Hematopoietic multipotent progenitor cell treated with erythropoietin and hydrocortisone succinate and interleukin-3 and kit ligand, for 17 days (in vitro differentiated cells): ENCODE measurements around the gene METTL26.

ENCODE experiments used
- DNase-seq: peaks from one replicate; pipeline ENCODE4 v3.0.0-alpha.2; 2015; ENCODE audit warnings: low spot score

METTL26 gene

DNA sequence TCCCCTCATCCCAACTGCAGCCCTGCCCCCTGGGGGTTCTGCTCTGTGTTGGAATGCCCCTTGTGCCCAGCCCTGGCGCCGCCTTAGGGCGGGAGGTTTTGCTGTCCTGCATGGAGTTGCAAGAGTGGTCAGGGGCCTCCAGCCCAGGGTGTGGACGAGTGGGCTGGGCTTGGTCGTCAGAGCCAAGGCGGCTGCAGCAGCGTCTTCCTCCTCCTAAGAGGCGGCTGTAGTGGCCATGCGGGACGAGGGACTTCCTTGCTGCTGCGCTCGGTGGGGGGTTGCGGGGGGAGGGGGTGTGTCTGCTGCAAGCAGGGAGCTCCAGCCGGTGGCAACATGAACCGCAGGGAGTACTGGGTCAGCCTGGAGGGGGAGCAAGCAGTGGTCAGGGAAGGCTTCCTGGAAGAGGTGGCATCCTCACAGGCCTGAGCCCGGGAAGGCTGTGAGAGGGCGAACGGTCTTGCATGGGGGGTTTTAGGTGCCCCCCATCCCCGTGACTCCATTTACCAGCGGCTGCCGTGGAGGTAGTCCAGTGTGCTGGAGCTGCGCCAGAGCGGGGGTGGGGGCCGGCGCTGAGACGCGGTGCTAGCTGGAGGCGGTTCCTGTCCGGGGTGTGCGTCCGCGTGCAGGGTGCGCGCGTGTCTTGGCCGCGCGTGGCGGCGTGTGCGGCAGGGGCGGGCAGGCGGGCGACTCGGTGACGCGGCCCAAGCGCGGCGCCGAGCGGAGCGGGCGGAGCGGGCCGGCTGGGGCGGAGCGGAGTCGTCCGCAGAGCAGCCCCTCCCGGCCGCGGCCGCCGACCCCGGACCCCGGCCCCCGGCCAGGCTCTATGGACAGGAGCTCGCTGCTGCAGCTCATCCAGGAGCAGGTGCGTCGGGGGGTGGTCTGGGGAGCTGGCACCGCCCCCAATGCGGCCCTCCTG lies 39.1 kb upstream of the METTL26 start, which contains the start of gene RHBDL1:
Gene RHBDL1, plus strand, starts transcription at position 704 of the 916 bp plus-strand sequence. Its CDS starts 120 bp downstream, at position 824.
- no peak for DNase-seq

DNA sequence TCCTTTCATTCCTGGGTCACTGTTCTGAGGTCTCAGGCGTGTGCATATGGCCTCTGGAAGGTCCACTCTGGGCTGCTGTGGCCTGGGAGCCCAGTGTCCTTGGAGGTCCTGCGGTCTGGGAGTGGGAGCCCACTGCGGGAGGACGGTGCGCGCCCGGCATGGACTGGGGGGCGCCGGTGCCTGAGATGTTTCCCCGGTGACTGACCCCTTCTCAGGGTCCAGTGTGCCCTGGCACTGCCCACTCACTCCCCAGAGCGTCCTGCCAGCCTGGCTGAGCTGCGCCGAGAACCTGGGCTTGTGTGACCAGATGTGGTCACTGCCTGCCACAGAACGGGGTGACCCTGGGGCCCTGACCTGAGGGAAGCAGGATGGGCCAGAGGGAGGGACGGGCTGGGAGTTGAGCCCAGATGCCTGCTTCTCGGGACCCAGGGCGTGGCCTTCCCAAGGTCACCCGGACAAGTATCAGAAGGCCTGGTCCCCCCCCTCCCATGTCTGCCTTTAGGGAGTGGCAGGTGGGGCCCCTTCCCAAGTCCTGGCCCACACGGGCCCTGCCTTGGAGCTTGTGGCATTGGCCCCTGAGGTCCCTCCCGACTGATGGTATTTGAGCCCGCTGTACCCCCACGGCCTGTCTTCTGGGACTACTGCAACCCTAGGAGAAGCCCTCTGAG lies 38.2 kb upstream of the METTL26 start:
- no peak for DNase-seq

DNA sequence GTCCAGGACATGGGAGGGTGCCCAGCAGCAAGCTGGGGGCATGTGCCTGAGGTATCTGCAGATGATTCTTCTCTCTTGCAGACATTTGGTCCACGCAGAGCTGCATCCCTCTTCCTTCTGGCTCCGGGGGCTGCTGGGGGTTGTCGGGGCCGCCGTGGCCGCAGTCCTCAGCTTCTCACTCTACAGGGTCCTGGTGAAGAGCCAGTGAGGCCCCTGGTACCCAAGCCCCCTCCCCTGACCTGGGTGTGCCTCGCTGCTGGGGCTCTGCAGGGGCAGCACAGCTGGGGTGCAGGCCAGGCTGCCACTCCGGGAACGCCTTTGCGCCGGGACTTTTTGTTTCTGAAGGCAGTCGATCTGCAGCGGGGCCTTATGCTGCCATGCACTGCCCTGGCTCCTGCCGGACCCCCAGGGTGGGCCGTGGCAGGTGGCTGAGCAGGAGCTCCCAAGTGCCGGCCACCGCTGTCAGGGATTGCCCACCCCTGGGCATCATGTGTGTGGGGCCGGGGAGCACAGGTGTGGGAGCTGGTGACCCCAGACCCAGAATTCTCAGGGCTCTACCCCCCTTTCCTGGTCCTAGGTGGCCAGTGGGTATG lies 37.4 kb upstream of the METTL26 start:
- DNase-seq, result no peak

GRCh38 chr16:672851-673250 lies 36.7 kb upstream of the METTL26 start:
- no peak for DNase-seq

GRCh38 chr16:672371-672770 lies 36.3 kb upstream of the METTL26 start:
- no peak for DNase-seq

DNA sequence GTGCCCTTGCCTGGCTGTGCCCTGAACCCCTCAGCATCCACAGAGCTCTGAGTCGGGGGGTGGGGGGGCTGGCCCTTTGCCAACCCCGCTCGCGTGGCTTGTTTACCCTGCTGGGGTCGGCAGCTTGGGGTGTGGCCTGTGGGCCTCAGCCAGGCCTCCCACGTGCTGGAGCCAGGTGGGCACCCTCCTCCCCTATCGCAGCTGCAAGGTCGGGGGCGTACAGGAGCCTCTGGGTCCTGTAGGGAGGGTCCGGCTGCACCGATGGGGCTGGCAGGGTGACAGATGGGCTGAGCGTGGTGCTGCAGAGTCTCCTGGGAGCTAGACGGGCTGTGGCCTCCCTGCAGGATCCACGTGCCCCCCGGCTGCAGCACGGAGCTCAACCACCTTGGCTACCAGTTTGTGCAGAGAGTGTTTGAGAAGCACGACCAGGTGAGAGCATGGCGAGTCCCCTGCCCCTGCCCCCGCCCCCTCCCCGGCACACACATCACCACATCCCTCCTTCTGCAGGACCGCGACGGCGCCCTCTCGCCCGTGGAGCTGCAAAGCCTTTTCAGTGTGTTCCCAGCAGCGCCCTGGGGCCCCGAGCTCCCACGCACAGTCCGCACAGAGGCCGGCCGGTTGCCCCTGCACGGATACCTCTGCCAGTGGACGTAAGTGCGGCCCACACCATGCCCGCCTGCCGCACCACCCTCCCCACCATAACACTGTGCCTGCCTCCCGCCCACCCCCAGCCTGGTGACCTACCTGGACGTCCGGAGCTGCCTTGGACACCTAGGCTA lies 35.4 kb upstream of the METTL26 start:
- no peak for DNase-seq

- no peak for DNase-seq
Observed at GRCh38 chr16:670485-671352, 34.6 kb upstream of the METTL26 start.

GRCh38 chr16:669666-670065 lies 33.6 kb upstream of the METTL26 start:
- no peak for DNase-seq

DNA sequence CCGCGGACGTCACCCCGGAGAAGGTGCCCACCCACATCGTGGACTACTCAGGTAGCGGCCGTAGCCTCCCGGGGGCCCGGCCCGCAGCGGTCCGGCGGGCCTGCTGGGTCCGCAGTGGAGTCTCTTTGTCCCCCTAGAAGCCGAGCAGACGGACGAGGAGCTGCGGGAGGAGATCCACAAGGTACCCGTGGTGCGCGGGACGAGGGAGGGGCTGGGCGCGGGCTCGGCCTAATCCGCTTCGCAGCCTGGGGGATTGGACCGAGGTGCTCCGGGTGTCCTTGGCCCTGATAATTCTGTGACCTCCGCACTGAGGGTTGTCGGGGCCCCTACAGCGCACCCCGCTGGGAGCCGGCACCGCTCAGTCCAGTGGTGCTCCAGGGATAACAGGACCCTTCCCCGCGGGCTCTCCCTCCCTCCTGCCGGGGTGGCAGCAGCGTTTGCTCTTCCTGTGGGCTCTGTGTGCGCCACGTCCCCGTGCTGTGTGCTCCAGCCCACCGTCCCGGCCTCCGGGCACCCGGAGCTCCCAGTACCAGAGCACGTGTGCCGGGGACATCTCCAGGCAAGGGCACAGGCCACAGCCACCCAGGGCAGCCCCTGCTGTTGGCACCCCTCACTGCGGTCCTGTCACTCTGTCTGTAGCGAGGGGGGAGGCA lies 32.5 kb upstream of the METTL26 start:
- DNase-seq, result no peak

- DNase-seq, result peak; percentile 93
Observed at GRCh38 chr16:667780-668518, 31.8 kb upstream of the METTL26 start, which contains the start of gene RHOT2. RHOT2 (plus strand) TSS chr16:668132; CDS start chr16:668200, 68 bp downstream.

DNA sequence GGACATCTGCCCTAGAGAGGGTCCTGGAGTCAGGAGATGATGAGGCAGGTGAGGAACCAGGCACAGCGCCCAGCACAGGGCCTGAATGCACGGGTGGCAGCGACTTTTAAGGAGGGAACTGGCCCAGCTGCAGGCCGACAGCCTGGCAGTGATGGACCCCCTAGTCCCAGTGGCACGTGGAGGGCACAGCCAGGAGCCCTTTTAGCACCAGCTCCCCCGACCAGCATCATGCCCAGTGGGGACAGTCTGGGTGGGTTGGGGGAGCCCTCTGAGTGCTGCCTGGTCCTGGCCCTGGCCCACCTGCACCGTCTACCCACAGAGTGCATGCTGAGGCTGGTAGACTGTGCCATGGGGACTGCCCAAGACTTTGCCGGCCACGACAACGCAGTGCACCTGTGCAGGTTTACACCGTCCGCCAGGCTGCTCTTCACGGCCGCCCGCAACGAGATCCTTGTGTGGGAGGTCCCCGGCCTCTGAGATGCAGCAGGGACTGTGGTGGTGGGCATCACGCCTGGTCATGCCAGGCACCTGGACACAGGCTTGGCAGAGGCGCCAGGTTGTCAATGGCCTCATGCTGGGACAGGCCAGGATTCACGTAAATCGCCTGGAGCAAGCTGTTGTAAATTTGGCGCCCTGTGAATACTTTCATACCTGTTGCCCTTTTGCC lies 31.1 kb upstream of the METTL26 start:
- DNase-seq, result no peak

GRCh38 chr16:666572-666971 lies 30.5 kb upstream of the METTL26 start:
- DNase-seq, result no peak

- no peak for DNase-seq
Observed at GRCh38 chr16:662597-662996, 26.5 kb upstream of the METTL26 start.

DNA sequence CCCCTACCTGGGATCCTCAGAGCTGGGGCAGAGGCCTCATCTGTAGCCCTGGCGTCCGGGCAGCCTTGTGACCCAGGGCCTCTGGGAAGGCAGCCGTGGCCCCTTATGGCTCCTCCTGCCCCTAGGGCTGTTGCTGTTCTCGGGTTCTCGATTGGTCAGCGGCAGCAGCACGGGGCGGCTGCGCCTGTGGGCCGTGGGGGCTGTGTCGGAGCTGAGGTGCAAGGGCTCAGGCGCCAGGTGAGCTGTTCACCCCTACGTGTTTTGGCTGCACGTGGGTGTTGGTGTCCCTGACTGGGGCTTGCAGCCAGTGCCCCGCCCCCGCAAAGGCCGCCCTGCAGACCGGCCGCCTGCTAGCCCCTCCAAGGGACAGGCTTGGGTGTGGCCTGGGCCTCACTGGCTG lies 26.0 kb upstream of the METTL26 start:
- DNase-seq, result no peak

GRCh38 chr16:661184-661821 lies 25.2 kb upstream of the METTL26 start:
- DNase-seq, result no peak

DNA sequence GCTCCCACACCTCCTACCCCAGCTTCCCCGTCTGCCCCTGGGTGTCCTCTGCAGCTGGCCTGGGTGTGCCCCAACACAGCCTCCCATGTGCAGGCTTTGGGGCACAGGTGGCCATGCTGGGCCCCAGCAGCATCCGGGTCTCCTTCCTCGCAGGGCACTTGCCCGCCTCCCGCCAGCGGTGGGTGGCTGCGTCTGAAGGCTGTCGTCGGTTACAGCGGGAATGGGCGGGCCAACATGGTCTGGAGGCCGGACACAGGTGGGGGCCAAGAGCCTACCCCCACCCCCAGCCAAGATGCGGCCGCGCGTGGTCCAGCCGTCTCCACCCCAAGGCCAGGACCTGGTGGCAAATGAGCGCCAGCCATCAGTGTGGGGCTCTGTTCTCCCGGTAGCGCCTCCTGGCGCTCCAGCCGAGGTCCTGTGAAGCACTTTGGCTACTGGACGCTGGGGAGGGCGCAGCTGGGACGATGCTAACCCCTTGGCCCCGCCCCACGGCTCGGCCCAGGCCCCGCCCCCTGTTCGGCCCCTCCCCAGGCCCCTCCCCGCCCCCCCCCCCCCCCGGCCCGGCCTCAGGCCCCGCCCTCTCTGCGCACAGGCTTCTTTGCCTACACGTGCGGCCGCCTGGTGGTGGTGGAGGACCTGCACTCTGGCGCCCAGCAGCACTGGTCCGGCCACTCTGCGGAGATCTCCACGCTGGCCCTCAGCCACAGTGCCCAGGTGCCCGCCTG lies 24.5 kb upstream of the METTL26 start:
- DNase-seq, result peak; percentile 91

GRCh38 chr16:660132-660458 lies 24.0 kb upstream of the METTL26 start:
- no peak for DNase-seq

DNA sequence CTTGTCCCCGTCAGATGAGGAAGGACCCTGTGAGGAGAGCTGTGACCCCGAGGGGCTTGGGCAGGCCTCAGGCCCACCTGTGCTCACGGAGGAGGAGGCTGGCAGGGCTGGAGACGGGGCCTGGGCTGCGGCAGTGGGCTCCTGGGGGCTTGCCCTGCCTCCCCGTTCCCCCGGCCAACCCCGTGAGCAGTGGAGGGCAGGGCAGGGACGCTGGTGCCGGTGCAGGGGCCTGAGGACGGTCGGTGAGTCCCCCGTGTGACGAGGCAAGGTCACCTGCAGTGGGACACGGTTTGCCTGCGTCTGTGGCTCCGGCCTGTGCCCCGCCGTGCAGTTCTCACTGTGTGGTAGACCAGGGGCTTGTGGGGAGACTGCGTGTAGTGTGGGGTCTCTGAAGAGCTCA lies 23.5 kb upstream of the METTL26 start:
- DNase-seq, result no peak
